SK-N-SH (cell line): ENCODE data around the gene CHST11. TPM values are rescaled to one million over a fixed set of nuclear protein-coding genes. Genes with fewer than 3 reads are reported as not detected.

Experiments
- CTCF ChIA-PET: fragments of 300-600, 350-600 bp; formaldehyde crosslinking; extraction: SDS; loops from one replicate; lab custom pipeline; 2021; lab: Yijun Ruan, JAX
- POLR2A ChIA-PET: fragments of 350-600 bp; sonication (Branson Sonifier 250); formaldehyde crosslinking; extraction: SDS; loops from one replicate; lab custom pipeline; 2020; ENCODE audit warnings: antibody characterized with exemption, inconsistent platforms; lab: Yijun Ruan, JAX
- DNase-seq: peaks from one replicate; pipeline ENCODE4 v3.0.0; 2012
- H2AFZ ChIP-seq: fragments of 200-600 bp; sonication (generic); 2 replicates; pipeline ENCODE4 v1.8.1; 2016; ENCODE audit warnings: antibody characterized with exemption, mild to moderate bottlenecking, low read depth
- H3F3A ChIP-seq: fragments of 200-600 bp; sonication (generic); replicated peaks from 2 replicates; pipeline ENCODE3; 2016; ENCODE audit warnings: antibody characterized with exemption, mild to moderate bottlenecking; ENCODE audit not compliant: insufficient read depth
- H3K27ac ChIP-seq, 2 experiments: fragments of 200-500 bp in 1 of 2; fragments of 200-600 bp in 1 of 2; sonication (Bioruptor generic) in 1 of 2; sonication (generic), shearing (Covaris generic) in 1 of 2; 2 replicates each; pipeline versions ENCODE4 v1.5.1 to v1.6.1; 2014 to 2016; ENCODE audit warnings: low read depth in 2 of 2, inconsistent platforms in 1 of 2, low read length in 1 of 2, mild to moderate bottlenecking in 1 of 2, mixed read lengths in 1 of 2
- H3K27me3 ChIP-seq: fragments of 200-600 bp; sonication (generic), shearing (Covaris generic); 2 replicates; pipeline ENCODE4 v1.6.1; 2016; ENCODE audit warnings: mixed run types; ENCODE audit not compliant: insufficient read depth
- H3K36me3 ChIP-seq, 2 experiments: fragments of 200-500 bp in 1 of 2; fragments of 200-600 bp in 1 of 2; sonication (Bioruptor generic) in 1 of 2; sonication (generic) in 1 of 2; replicated peaks in 1 of 2; 2 replicates each; pipeline versions ENCODE3 to v1.5.1; 2014 to 2016; ENCODE audit warnings: low read length in 1 of 2, mild to moderate bottlenecking in 1 of 2; ENCODE audit not compliant: insufficient read depth in 2 of 2, control insufficient read depth in 1 of 2
- H3K4me1 ChIP-seq, 2 experiments: fragments of 200-500 bp in 1 of 2; fragments of 200-600 bp in 1 of 2; sonication (Bioruptor generic) in 1 of 2; sonication (generic), shearing (Covaris generic) in 1 of 2; 2 replicates each; pipeline versions ENCODE4 v1.5.1 to v1.6.1; 2014 to 2016; ENCODE audit warnings: low read depth in 1 of 2, low read length in 1 of 2, mixed run types in 1 of 2; ENCODE audit not compliant: insufficient read depth in 2 of 2, control insufficient read depth in 1 of 2
- H3K4me2 ChIP-seq: fragments of 200-600 bp; sonication (generic), shearing (Covaris generic); 2 replicates; pipeline ENCODE4 v1.6.1; 2017; ENCODE audit warnings: mixed run types
- H3K4me3 ChIP-seq, 2 experiments: fragments of 200-500 bp in 1 of 2; fragments of 200-600 bp in 1 of 2; sonication (Bioruptor generic) in 1 of 2; sonication (generic), shearing (Covaris generic) in 1 of 2; 2 replicates each; pipeline versions ENCODE4 v1.5.1 to v1.8.1; 2014 to 2016; ENCODE audit warnings: low read depth in 2 of 2, inconsistent platforms in 1 of 2, low read length in 1 of 2, mild to moderate bottlenecking in 1 of 2, mixed read lengths in 1 of 2, moderate library complexity in 1 of 2
- H3K79me2 ChIP-seq: fragments of 200-600 bp; sonication (generic); 2 replicates; pipeline ENCODE4 v1.8.1; 2017; ENCODE audit warnings: mild to moderate bottlenecking; ENCODE audit not compliant: insufficient read depth
- H3K9ac ChIP-seq: fragments of 200-600 bp; sonication (generic); 2 replicates; pipeline ENCODE4 v1.6.1; 2017; ENCODE audit warnings: mixed run types
- H3K9me2 ChIP-seq: fragments of 200-600 bp; sonication (generic); 2 replicates; pipeline ENCODE4 v1.6.1; 2017; ENCODE audit warnings: mixed run types
- H3K9me3 ChIP-seq: fragments of 200-600 bp; sonication (generic); 2 replicates; pipeline ENCODE4 v1.6.1; 2017; ENCODE audit warnings: mixed run types, mild to moderate bottlenecking, moderate library complexity
- H4K20me1 ChIP-seq: fragments of 200-600 bp; sonication (generic); 2 replicates; pipeline ENCODE4 v1.6.1; 2017; ENCODE audit warnings: mild to moderate bottlenecking, mixed run types; ENCODE audit not compliant: insufficient read depth
- CHD2 ChIP-seq: fragments of 150-350 bp; IDR thresholded peaks from 2 replicates; pipeline ENCODE4 v1.6.1; 2018; ENCODE audit warnings: low read length; ENCODE audit not compliant: partially characterized antibody
- FOSL2 ChIP-seq: IDR thresholded peaks from 2 replicates; pipeline ENCODE4 v1.4.0; 2012; ENCODE audit warnings: low read depth, mild to moderate bottlenecking, moderate library complexity, borderline replicate concordance
- FOXJ3 ChIP-seq: sonication (generic); formaldehyde crosslinking; IDR thresholded peaks from 2 replicates; pipeline ENCODE4 v1.5.1; 2020; ENCODE audit warnings: mild to moderate bottlenecking, missing genetic modification reagents
- GABPA ChIP-seq: IDR thresholded peaks from 2 replicates; pipeline ENCODE4 v1.4.0; 2012; ENCODE audit warnings: low read depth, mild to moderate bottlenecking
- IRF3 ChIP-seq: fragments of 150-350 bp; IDR thresholded peaks from 2 replicates; pipeline ENCODE4 v1.6.1; 2016; ENCODE audit warnings: mild to moderate bottlenecking, low read depth, low read length
- JUND ChIP-seq: IDR thresholded peaks from 2 replicates; pipeline ENCODE4 v1.4.0; 2012
- MAX ChIP-seq: IDR thresholded peaks from 2 replicates; pipeline ENCODE4 v1.4.0; 2012; ENCODE audit warnings: low read depth
- MEF2A ChIP-seq: IDR thresholded peaks from 2 replicates; pipeline ENCODE4 v1.4.0; 2012; ENCODE audit warnings: low read depth, borderline replicate concordance
- NRF1 ChIP-seq: IDR thresholded peaks from 2 replicates; pipeline ENCODE4 v1.6.1; 2012; ENCODE audit warnings: low read depth, mild to moderate bottlenecking, low read length
- PBX3 ChIP-seq: IDR thresholded peaks from 2 replicates; pipeline ENCODE4; 2012
- POLR2AphosphoS5 ChIP-seq: IDR thresholded peaks from 2 replicates; pipeline ENCODE4 v1.6.1; 2012; ENCODE audit warnings: low read depth, low read length
- RAD21 ChIP-seq: IDR thresholded peaks from 2 replicates; pipeline ENCODE4 v1.6.1; 2012; ENCODE audit warnings: mild to moderate bottlenecking, low read length
- REST ChIP-seq: IDR thresholded peaks from 2 replicates; pipeline ENCODE4 v1.6.1; 2012; ENCODE audit warnings: mild to moderate bottlenecking, low read depth, low read length, moderate library complexity
- RFX5 ChIP-seq: IDR thresholded peaks from 2 replicates; pipeline ENCODE4 v1.6.1; 2012; ENCODE audit warnings: mild to moderate bottlenecking, improper control_type of control experiment, low read length
- SMC3 ChIP-seq: IDR thresholded peaks from 2 replicates; pipeline ENCODE4 v1.6.1; 2012; ENCODE audit warnings: low read depth, low read length, improper control_type of control experiment
- TEAD4 ChIP-seq: IDR thresholded peaks from 2 replicates; pipeline ENCODE4 v1.4.0; 2012; ENCODE audit warnings: mild to moderate bottlenecking, borderline replicate concordance; ENCODE audit not compliant: insufficient read depth
- USF1 ChIP-seq: IDR thresholded peaks from 2 replicates; pipeline ENCODE4 v1.4.0; 2012; ENCODE audit warnings: low read depth, borderline replicate concordance
- WGBS: methylation state at CpG from one replicate; pipeline ENCODE4 v1.1.6; 2017; ENCODE audit warnings: low lambda C conversion rate; 5-methylcytosine and 5-hydroxymethylcytosine counted together
- polyA plus RNA-seq, 3 experiments: library from polyadenylated mRNA; depleted of rRNA; stranded (reverse); fragments of >200 nt; gene quantifications; 2 replicates each; pipeline ENCODE4 v1.2.3, GENCODE V29; 2012

Gene CHST11
- polyA plus RNA-seq, 1 of the 3 experiments (the other 2 are of a cell fraction): 18.6 TPM

GRCh38 chr12:104709692-104710435, 253.1 kb downstream of the CHST11 start:
- H3K27me3 ChIP-seq: no peaks in the 10 kb centered on the region
- no peak overlapping the region for H2AFZ ChIP-seq
- ChIA-PET POLR2A (interaction anchor here (0.6 kb wide), 1 partner anchor 373 kb away, joined by 3 read pairs; no protein-coding TSS in a partner anchor), CTCF (interaction anchor here (0.8 to 1.7 kb wide), 6 partner anchors 29 to 328 kb away, joined by 3 to 5 read pairs (median 4); no protein-coding TSS in a partner anchor)
- H3K79me2 ChIP-seq: no peaks in the 10 kb centered on the region
- H3K36me3 ChIP-seq: no peaks in the 10 kb centered on the region
- no peak overlapping the region for H3K4me3 ChIP-seq
- DNase-seq: no peak
- TF ChIP-seq PBX3: no peak
- no peak for TF ChIP-seq CHD2
- no peak for TF ChIP-seq POLR2AphosphoS5
- TF ChIP-seq RAD21: no peak
- no peak for TF ChIP-seq MEF2A
- TF ChIP-seq TEAD4: no peak
- no peak for TF ChIP-seq JUND
- TF ChIP-seq GABPA: no peak
- TF ChIP-seq REST: no peak
- no peak for TF ChIP-seq SMC3
- TF ChIP-seq RFX5: no peak
- TF ChIP-seq IRF3: no peak
- TF ChIP-seq USF1: no peak
- TF ChIP-seq FOSL2: no peak
- no peak for TF ChIP-seq FOXJ3 (CRISPR knock-in tag)
- no peak for TF ChIP-seq NRF1
- TF ChIP-seq MAX: no peak
- H3K27ac ChIP-seq: peak overlapping the region in 1 of 2 experiments; percentile 80; a peak in 1 of 4 replicates
- no peak overlapping the region; the same call in 1 of the 2 replicates for H3K4me2 ChIP-seq
- H3K4me1 ChIP-seq: peaks cover 15 to 28% of the 10 kb centered on the region in 2 experiments; a peak in 3 of 4 replicates
- no peak overlapping the region for H3K9ac ChIP-seq
- H3K9me2 ChIP-seq: no peaks in the 10 kb centered on the region
- H4K20me1 ChIP-seq: no peaks in the 10 kb centered on the region
- H3F3A ChIP-seq: no peaks in the 10 kb centered on the region
- WGBS: 93% methylated on average over 8 of the region's 9 CpGs
- no peaks in the 10 kb centered on the region for H3K9me3 ChIP-seq
